Kidney capillary endothelial cell (primary cell): ENCODE results near the gene MTA3.
A peak's percentile ranks its signal among the peaks of the same experiment; 100 is the strongest.
"Not testable (repeated sequence)": the region's sequence is repeated elsewhere in the genome, so short reads cannot be mapped to it uniquely, and the experiment has no call there.

Source experiments
- DNase-seq: peaks from one replicate; pipeline ENCODE4 v3.0.0-alpha.2; 2018; ENCODE audit warnings: low spot score

Gene MTA3

DNA sequence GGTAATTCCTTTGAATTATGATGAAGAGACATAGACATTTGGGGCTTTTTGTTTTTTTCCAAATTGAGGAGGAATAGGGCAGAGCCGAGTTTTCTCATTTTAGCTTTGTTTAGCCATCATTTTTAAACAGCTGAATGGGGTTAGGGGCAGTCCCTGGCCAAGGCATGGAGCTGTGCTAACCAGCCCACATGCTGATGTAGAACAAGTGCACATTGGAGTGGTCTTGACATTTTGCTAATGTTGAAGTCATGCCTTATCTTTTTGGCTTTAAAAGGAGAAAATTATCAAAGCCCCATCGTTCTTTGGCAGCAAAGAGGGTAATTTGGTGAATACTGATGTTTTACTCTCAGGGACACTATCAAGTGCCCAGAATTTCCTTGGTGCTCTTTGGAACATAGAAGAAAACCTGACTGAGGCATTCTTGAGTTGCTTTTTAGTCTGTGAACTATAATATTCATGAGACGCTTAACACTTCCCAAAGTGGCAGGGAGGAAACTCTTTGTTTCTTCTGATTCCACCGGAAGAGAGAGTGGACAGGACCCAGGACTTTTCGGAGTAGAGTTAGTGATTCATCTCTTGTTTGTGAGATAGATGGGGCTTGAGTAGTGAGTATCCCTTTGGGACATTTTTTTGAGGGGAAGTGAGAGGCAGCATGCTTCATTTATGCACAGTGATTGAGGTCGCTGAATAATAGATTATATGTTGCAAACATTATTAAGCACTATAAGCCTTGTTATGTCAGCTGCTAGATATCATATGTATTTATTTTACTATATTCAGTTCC is 45.0 kb downstream of the MTA3 start:
- no peak for DNase-seq

DNA sequence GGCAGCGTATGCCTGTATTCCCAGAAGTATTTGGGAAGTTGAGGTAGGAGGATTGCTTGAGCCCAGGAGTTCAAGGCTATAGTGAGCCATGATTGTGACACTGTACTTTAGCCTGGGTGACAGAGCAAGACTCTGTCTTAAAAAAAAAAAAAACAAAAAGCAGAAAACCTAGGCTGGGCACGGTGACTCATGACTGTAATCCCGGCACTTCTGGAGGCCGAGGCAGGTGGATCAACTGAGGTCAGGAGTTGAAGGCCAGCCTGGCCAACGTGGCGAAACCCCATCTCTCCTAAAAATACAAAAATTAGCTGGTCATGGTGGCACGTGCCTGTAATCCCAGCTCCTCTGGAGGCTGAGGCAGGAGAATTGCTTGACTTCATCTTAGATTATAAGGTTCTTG is 46.4 kb downstream of the MTA3 start:
- DNase-seq = no peak

DNA sequence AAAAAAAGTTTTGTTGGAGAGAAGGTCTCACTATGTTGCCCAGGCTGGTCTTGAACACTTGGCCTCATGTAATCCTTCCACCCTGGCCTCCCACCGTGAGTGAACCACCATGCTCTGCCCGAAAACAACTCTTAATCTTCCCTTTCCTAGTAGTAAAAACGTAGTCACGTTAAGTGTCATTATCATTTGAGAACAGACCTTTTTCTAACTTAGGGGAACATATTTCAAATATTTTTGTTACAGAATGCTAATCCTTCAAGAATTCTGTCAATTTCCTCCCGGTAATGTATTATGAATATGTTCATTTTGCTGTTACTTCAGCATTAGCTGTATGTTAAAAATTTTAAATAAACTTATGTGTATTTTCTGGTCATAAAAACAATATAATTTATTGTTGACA is 49.7 kb downstream of the MTA3 start:
- no peak for DNase-seq

DNA sequence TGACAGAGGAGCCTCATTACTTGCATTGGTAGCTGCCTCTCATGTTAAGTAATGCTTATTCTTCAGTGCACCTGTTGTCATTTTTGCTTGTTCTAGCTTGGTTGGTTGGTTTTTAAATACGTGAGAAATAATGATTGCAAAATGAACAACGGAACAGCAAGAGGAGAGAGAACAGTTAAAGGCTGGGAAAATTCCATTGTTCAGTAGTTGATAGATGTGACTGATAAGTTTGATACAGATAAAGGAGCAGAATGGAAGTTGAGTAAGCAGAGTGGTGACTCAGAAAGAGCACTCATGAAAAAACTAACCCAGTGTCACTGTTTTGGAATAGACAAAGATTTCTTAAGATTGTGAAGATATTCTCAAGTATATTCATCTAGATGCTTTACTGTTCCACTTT is 50.5 kb downstream of the MTA3 start:
- peak; percentile 45 for DNase-seq

DNA sequence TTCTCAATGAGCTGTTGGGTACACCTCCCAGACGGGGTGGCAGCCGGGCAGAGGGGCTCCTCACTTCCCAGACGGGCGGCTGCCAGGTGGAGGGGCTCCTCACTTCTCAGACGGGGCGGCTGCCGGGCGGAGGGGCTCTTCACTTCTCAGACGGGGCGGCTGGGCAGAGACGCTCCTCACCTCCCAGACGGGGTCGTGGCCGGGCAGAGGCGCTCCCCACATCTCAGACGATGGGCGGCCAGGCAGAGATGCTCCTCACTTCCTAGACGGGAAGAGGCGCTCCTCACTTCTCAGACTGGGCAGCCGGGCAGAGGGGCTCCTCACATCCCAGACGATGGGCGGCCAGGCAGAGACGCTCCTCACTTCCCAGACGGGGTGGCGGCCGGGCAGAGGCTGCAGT is 53.2 kb downstream of the MTA3 start:
- not testable (repeated sequence) for DNase-seq

DNA sequence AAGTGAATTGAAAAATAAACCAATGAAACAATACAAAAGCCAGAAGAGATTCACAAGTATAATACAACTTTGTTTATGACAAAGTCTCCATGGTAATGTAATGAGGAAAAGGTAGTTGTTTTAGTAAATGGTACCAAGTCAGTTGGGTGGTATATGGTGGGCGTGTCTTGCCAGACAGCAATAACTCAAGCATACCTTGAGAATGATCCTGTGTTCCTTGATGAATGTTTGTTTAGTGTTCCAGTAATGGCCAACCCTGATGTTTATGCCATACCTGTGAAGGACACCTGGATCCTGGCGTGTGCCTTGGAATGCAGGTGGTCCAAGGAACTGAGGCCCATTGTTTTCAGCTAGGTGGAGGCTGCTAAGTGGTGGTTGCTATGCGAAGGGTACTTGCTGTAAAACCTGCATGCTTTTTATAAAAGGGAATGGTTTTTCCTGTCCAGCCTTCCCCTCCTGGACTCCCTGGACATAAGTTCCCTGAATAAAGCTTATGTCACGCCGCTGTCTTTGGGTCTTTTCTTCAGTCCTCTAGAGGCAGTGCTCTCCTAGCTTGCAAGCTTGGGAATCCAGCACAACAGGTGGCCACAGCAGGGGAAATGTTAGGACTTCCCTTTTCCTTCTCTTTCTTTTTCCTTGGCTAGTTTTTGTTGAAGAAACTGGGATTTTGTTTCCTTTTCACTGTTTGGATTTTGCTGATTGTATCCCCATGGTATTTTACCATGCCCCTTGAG is 54.7 kb downstream of the MTA3 start:
- no peak for DNase-seq

DNA sequence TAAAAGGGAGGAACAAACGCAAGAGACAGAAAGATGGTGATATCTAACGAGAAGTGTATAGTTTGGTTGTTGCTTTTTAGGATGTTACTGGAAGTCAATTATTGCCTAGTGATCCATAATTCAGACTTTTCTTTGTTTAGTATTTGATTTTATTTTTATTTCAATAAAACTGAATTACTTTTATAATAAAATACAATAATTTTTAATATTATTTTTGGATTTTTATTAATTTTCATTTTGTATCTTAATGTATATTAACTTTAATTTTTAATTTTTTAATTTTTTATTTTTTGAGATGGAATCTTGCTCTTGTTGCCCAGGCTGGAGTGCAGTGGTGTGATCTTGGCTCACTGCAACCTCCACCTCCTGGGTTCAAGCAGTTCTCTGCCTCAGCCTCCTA is 55.6 kb downstream of the MTA3 start:
- DNase-seq = no peak

DNA sequence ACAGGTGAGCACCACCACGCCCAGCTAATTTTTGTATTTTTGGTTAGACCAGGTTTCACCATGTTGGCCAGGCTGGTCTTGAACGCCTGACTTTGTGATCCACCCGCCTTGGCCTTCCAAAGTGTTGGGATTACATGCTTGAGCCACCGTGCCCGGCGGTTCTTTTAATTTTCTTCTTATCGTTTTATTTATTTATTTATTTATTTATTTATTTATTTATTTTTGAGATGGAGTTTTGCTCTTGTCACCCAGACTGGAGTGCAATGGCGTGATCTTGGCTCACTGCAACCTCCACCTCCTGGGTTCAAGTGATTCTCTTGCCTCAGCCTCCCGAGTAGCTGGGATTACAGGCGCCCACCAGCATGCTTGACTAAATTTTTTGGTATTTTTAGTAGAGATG is 59.6 kb downstream of the MTA3 start:
- not testable (repeated sequence) for DNase-seq

DNA sequence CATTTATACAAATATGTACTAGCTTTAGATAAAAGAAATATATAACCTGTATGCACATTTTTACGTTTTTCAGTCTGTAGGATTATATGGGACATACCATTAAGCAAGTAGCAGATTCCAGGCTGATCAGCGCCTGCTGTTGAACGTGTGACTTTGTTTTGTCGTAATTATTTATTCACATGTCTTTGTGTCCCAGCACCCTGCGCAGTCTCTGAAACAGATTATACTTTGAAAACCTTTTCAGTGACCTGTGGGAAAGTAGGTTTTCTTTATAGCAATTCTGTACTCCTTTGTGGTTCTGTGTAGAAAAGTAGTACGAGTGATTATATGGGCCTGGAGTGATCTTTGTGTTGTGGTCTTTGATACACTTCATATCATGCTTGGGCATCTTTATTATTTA is 68.5 kb downstream of the MTA3 start:
- no peak for DNase-seq

DNA sequence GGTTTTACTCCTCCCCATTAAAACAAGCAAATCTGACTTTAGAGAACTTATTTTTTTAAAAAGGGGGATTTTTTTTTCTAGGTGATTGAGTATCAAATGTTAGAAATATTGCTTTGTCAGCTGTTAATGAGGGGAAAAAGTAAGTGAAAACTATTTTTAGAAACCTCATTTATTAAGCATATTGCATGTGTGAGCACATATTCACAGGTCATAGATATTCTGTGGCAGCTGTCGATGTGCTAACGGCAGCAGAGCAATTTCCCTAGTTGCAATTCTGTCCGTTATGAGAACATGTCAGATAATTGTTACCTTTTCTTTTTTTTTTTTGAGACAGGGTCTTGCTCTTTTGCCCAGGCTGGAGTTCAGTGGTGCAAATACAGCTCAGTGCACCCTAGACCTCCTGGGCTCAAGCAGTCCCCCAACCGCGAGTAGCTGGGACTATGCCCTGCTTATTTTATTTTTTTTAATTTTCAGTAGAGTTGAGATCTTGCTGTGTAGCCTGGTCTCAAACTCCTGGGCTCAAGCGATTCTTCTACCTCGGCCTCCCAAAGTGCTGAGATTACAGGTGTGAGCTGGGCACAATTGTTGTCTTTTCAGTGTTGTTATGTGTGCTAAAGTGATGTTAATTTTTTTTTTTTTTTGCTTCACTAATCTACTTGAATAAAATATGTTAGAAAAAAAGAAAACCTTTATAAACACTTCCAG is 69.8 kb downstream of the MTA3 start:
- DNase-seq = no peak

DNA sequence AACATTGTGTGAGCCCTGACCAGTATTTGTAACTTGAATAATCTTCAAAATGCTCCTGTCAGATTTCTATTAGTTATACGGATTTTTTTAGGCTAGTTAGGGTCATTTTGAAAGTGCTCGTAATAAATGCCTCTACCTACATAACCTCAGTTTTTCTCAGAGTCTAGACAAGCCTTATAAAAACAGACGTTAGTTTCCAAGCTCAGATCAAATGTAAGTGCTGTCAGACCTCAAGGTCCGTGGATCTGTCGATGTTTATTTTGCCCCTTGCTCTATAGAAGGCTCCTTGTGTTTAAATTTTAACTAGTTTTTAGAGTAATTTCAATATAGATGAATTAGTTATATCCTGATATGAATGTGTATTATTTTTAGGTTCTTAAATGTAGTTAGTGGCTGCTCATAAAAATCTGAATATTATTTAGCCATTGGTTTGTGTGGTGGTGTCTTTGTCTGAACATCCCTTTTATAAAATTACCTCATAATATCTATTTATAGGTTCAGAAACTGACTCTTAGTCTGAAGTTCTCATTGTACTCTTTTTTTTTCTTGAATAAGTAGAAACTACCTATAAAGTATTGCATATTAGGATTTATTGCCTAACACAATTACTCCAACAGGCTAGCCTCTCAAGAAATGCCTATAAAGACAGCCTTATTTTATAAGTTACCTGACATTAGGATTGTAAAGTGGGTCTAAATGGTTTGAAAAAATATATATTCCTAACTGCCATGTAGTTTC is 71.1 kb downstream of the MTA3 start:
- DNase-seq = no peak

DNA sequence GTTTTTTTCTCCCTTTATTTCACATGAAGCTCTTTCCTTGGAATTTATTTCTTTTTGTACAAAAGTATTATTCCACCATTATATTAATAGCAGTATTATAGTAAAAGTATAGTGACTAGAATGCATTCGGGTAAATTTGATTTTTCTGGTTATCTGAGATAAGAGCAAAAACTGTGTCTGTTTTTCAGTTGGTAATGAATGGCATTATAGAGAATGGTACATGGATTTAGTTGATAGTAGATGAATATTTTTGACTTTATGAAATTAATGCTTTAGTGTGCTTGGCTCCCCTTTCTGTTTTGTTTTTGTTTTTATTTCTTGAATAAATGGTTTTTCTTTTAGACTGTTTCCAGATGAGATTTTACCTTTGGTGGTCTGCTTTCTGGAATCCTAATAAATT is 71.8 kb downstream of the MTA3 start:
- no peak for DNase-seq

DNA sequence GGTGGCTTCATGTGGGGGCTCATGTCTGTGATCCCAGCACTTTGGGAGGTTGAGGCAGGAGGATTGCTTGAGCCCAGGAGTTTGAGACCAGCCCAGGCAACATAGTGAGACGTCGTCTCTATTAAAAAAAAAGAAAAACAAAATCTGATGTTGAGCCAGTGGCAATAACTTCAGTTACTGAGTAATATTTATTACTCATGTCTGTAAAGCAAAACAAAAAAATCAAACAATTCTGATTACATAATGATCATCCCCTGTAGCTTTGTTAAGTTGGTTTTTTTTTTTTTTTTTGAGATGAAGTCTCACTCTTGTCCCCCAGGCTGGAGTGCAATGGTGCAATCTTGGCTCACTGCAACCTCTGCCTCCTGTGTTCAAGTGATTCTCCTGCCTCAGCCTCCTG is 73.9 kb downstream of the MTA3 start:
- DNase-seq = not testable (repeated sequence)

DNA sequence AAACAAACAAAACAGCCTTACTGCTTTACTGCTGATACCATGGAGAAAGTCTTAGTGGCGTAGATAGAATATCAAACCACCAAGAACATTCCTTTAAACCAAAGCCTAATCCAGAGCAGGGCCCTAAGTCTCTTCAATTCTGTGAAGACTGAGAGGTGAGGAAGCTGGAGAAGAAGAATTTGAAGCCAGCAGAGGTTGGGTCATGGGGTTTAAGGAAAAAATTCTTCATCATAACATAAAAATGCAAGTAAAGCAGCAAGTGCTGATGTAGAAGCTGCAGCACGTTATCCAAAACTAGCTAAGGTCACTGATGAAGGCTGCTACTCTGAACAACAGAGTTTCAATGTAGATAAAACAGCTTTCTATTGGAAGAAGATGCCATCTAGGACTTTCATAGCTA is 77.1 kb downstream of the MTA3 start:
- DNase-seq = no peak

DNA sequence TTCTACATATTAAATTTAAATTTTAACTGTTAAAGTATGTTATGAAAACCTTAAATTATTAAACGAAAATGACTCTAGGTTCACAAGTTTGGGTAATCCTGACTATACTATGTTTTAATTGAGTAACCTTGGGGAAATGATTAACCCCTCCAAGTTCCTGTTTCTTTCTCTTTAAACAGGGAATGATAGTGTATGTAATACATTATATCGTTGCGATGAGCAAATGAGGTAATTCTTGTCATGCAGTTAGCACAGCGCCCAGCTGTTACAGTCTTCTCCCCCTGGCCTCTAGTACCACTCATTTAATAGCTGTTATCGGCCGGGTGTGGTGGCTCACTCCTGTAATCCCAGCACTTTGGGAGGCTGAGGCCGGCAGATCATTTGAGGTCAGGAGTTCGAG is 80.4 kb downstream of the MTA3 start:
- no peak for DNase-seq

DNA sequence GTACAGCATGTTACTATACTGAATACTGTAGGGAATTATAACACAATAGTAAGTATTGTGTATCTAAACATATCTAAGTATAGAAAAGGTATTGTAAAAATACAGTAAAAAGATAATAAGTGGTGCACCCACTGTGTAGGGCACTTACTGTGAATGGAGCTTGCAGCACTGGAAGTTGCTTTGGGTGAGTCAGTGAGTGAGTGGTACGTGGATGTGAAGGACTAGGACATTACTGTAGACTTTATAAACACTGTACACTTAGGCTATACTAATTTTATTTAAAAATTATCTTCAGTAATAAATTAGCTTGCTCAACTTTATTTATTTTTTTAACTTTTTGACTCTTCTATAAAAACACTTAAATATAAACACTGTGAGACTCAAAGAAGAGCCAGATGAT is 82.6 kb downstream of the MTA3 start:
- DNase-seq = no peak

DNA sequence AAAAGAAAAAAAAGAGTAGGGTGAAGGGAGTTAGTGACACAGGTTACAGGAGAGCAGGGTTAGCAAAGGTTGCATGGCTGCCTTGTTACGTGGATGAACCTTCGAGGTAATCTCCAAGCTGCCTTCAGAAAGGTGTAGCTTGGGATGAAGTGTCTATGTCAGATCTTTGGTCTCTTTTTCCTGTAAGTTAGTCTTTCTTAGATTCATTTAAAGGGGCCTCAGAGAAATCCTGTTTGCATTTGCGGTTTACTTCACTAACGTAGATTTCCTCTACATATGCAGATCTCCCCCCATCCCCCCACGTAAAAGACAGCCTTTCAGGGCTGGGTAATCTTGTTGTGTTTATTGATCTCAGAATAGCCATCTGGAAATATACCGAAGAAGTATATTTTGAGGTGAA is 83.7 kb downstream of the MTA3 start:
- no peak for DNase-seq

DNA sequence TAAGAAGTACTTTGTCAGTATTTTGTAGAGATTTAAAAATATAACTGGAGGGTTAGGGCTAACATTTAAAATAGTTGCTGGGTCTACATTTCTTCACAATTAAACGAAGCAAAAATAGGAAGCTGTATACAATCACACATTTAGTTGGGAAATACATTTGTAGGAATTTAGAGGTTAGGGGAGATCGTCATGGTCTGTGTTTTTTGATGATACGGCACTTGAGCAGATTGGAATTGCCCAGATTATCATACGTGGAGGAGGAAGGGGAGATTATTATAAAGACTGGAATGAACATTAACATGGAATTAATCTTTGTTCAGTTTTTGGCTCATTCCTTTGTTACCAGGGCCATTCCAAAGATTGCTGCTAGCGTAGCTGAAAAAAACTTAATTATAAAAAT is 84.6 kb downstream of the MTA3 start:
- DNase-seq = no peak

DNA sequence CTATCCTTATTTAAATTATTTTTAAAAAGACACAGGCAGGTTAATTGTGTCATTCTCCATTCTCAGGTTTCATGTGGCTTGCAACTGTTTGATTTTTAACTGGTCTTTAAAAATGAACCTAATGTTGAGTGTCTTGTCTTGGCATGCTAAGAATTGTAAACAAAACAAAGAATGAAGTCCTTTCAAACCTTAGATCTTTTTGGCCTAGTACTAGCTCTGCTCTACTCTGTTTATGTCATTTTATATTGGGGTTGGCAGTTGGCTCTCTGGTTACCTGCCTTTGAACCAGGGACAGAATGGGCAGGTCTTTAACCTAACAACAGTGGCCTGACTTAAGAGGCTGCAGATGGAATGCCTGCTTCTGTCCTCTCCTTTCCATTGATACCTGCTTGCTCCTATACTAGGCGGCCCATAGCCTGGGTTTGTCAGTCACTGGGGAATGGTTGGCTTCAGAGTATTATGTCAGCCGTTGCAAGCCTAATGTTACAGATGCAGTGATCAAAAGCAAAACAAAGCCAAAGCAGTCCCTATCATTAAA is 85.5 kb downstream of the MTA3 start:
- no peak for DNase-seq

DNA sequence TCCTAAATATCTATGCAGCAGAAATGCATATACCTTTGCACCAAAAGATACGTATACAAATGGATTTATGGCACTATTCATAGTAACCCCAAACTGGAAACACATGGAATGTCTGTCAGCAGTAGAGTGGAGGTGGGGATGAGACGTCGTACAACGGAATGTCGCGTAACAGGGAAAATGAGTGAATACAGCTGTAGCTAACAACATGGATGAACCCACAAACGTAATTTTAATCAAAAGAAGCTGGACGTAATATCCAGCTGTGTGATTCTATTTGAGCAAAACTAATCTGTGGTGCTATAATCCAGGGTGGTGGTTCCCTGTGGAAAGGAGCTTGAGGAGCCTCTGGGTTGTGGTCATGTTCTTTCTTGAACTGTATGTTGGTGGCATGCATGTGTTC is 89.9 kb downstream of the MTA3 start:
- no peak for DNase-seq

DNA sequence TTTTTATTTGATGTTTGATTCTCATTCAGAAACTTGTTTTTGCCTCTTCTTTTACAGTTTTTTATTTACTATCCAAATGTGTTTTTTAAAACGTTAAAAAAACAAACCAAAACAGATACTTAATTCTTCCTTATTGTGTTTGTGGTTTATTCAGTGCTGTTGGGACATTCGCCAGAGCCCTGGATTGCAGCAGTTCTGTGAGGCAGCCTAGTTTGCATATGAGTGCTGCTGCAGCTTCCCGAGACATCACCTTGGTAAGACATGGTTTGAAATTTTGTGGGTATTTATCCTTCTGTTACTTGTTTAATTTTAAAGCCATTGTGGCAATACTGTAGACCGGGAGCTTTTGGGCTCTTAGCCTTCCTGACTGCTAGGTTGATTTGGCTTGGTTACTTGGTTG is 91.2 kb downstream of the MTA3 start:
- no peak for DNase-seq

DNA sequence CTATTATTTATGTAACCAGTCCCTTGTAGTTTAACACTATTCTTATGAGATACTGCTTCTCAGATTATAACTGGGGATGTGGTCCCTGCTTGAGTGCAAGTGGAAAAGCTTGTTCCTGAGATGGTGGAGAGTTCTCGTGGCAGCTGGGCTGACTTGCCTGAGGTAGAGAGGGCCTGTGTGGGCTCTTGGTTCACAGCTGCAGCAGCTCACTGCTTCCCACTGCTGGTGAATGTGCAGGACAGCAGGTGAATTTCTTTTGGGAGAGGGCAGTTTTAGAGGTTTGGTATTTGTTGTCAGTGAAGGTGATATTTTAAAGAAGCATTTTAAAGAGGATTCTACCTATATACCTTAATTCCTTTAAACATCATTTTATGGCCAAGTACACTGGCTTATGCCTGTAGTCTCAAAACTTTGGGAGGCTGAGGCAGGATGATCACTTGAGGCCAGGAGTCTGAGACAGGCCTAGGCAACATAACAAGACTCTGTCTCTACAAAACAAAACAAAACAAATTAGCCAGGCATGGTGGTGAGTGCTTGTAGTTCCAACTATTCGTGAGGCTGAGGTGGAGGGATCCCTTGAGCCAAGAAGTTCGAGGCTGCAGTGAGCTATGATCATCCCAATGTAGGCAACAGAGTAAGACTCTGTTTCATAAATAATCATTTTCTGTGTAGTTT is 94.8 kb downstream of the MTA3 start:
- peak; percentile 67 for DNase-seq
